GM06990 (cell line): ENCODE results near the gene PLLP.

Experiments used
- DNase-seq: peaks from one replicate; pipeline ENCODE4 v3.0.0-alpha.2; 2011; ENCODE audit not compliant: insufficient read length; ENCODE audit errors: extremely low read depth
- H3K27me3 ChIP-seq: replicated peaks from 2 replicates; pipeline ENCODE4 v1.6.0; 2011; ENCODE audit warnings: low read length; ENCODE audit not compliant: control insufficient read depth, insufficient read depth
- H3K36me3 ChIP-seq: 2 replicates; pipeline ENCODE4 v1.5.1; 2011; ENCODE audit warnings: low read length; ENCODE audit not compliant: control insufficient read depth, insufficient read depth
- H3K4me3 ChIP-seq: replicated peaks from 2 replicates; pipeline ENCODE4 v1.5.1; 2011; ENCODE audit warnings: low read depth, mild to moderate bottlenecking, control low read depth, low read length
- CTCF ChIP-seq: IDR thresholded peaks from 2 replicates; pipeline ENCODE4 v1.5.1; 2011; ENCODE audit warnings: low read length, control low read depth, mild to moderate bottlenecking, inconsistent platforms; ENCODE audit not compliant: insufficient read depth, poor library complexity, severe bottlenecking

PLLP gene

GRCh38 chr16:57284209-57284951 is at the start of gene PLLP:
Gene PLLP, minus strand, starts transcription at chr16:57284672. Its CDS starts 132 bp downstream, at chr16:57284540.
- DNase-seq, result peak; percentile 55
- H3K27me3 ChIP-seq, result no peaks in the 10 kb centered on the region; the same call in 1 of the 2 replicates
- no peaks in the 10 kb centered on the region for H3K36me3 ChIP-seq
- TF ChIP-seq CTCF, result no peak
- peak within 1 kb of the TSS; percentile 60 for H3K4me3 ChIP-seq

- Histone ChIP-seq H3K27me3 (no peaks in the 10 kb centered on the region), H3K36me3 (no peaks in the 10 kb centered on the region), H3K4me3 (no peak overlapping the region)
- DNase-seq, result no peak
- no peak for TF ChIP-seq CTCF
These were observed 48.9 kb upstream of the PLLP start for GRCh38 chr16:57333402-57333801.

DNA sequence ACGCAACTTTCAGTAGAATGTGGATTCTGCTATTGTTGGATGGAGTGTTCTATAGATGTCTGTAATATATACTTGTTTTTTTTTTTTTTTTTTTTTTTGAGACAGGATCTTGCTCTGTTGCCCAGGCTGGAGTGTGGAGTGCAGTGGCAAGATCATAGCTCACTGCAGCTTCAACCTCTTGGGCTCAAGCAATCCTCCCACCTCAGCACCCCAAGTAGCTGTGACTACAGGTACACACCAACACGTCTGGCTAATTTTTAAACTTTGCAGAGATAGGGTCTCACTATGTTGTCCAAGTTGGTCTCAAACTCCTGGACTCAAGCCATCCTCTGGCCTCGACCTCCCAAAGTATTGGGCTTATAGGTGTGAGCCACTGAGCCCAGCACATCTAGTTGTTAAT is 46.9 kb upstream of the PLLP start:
- no peak for DNase-seq
- TF ChIP-seq CTCF, result no peak
- Histone ChIP-seq H3K4me3 (no peak overlapping the region), H3K36me3 (no peaks in the 10 kb centered on the region), H3K27me3 (no peaks in the 10 kb centered on the region)

- no peaks in the 10 kb centered on the region for H3K36me3 ChIP-seq
- no peaks in the 10 kb centered on the region for H3K27me3 ChIP-seq
- no peak for DNase-seq
- no peak overlapping the region for H3K4me3 ChIP-seq
- TF ChIP-seq CTCF, result no peak
These were observed 45.4 kb upstream of the PLLP start for GRCh38 chr16:57329718-57330327.

DNA sequence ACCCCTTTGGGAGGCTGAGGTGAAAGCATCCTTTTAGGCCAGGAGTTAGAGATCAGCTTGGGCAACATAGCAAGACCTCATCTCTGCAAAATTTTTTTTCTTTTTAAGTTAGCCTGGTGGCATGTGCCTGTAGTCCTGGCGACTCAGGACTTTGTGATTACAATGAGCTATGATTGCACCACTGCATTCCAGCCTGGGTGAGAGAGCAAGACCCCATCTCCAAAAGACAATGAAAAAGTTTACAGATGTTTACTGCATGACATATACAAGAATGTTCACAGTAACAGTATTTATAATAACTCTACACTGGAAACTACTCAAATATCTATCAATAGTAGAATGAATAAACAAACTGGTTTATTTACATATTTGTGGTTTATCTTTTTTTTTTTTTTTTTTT is 41.0 kb upstream of the PLLP start:
- Histone ChIP-seq H3K4me3 (no peak overlapping the region), H3K36me3 (no peaks in the 10 kb centered on the region), H3K27me3 (no peaks in the 10 kb centered on the region)
- no peak for TF ChIP-seq CTCF
- no peak for DNase-seq
